ENCODE results near the gene TMEM132D. TPM values are rescaled to one million over a fixed set of nuclear protein-coding genes. Genes with fewer than 3 reads are reported as not detected.

TMEM132D gene
- total RNA-seq, 1 experiment from 2014 or later, result 0.36 TPM

DNA sequence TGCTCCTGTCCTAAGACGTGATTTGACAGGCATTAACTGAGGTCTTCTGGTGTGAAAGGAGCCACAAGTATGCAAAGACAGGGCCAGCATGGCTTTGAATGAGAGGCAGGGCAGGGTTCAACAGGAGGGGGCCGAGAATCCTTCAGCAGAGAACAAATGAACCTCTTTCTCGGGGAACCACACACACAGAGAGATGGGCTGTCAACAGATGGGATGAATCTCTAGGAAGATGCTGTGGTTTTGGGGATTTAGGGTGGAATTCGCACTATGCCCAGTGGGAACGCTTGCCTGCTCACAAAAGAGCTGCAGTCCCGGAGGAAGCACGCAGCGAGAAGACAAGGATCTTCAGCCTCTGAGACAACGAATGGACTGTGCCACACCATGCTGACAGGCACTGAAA, 537.2 kb downstream of the TMEM132D start:
- DNase-seq (ENCODE audit: low read depth), result no peak

DNA sequence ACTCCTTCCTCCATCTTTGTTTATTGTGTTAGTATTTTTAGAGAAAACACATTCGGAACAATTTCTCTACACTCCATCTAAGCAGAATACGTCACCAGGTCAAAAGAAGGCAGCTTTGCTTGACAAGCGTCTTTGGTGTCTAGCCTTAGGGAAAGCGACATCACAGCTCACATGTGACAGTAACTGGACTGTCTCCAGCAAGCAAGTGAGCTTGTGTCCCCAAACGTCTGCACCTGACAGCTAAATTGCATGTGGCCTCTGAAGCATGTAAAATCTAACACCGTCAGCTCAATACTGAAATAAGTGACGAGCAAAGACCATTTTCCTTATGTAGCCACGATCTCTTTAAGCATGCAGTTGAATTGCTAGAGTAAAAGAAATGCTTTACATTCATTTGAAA, 540.8 kb downstream of the TMEM132D start:
- no peak for DNase-seq (ENCODE audit: low read depth)

DNA sequence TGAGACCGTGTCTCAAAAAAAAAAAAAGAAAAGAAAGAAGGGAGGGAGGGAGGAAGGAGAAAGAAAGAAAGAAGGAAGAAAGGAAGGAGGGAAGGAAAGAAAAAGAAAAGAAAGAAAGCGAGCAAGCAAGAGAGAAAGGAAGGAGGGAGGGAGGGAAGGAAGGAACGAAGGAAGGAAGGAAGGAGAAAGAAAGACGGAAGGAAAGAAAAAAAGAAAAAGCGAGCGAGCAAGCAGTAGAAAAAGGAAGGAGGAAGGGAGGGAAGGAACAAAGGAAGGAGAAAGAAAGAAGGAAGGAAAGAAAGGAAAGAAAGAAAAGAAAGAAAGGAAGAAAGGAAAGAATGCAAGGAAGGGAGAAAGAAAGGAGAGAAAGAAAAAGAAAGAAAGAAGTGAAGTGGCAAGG, 546.6 kb downstream of the TMEM132D start:
- no peak for DNase-seq (ENCODE audit: low read depth)

DNA sequence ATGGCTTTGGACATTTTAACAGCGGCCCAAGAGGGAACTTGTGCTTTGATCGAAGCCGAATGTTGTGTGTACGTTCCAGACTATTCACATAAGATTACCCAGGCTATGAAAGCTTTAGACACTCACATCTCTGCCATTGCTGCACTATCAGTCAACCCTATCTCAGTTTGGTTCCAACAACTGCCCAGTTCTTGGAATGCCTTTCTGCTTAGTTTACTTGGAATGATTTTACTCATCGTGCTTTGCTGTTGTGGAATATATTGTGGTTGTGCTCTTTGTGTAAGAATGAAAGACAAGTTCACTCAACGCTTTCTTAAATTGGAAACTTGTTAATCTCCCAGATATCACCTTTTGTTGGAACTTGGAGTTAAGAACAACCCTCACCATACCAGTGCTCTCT, 552.3 kb downstream of the TMEM132D start:
- DNase-seq (ENCODE audit: low read depth), result no peak

DNA sequence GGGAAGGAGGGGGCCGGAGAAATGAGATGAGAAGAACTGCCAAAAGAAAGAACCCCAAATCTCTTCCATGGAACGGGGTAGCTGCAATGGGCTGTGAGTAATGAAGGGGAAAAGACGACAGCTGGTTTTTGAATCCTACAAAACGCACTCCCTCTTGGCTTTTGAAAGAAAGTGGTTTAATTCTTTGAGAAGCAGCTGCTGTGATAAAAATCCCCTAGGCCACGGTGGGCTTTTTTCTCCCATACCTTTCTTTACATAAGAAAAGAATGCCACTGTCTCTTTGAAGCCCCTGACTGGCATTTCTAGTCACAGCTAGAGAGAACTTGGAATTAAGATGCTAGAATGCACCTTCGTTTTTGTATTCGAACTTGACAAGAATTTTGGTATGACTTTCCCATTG, 564.5 kb downstream of the TMEM132D start:
- DNase-seq (ENCODE audit: low read depth), result no peak

DNA sequence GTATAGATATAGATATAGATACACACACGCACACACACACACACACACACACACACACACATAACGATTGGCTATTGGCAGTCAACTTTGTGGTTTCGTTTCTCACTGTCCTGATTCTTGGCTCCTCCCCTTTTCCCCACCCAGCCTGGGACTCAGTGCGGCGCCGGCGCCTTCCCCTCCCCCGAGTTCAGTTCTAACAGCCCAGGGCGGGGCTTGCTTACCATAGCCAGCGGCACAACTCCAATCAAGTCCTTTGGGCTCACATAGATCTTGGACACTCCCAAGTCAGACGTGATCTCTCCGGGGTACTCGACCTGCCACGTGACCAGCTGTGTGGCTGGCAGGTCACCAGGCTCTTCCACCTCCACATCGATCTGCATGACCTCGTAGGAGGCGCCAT, 566.4 kb downstream of the TMEM132D start:
- no peak for DNase-seq (ENCODE audit: low read depth)

DNA sequence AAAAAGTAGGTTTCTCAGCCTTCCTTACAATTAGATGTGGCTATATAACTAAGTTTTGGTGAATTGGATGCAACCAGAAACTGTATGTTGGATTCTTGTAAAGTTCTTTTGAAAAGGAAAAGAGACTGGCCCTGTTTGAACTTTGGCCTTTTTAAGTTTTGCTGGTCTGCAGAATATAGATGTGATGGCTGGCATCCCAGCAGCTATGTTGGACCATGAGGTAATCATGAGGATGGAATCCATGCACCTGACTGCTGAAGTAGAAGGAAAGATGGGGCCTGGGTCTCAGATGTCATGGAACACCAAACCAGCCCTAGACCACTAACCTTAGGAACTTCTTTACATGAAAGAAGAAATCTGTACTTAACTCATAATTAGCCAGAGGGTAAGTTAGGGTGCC, 568.1 kb downstream of the TMEM132D start:
- no peak for DNase-seq (ENCODE audit: low read depth)

DNA sequence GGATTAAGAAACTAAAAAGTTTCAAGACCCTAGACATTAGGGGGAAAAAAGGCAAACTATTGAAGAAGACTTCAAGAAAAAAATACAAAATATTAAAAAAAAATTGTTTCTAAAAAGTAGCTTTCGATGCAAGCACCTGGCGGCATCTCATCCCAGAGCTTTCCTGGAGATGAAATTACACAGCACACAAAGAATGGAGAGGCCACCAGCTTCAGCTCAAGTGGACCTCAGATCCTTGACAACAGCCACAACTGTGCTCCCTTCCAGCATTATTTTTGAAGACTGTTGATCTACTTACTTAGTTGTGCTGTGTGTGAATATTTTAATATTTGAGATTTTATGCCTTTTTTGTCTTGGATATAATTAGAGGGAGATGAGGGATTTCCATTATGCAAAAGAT, 571.5 kb downstream of the TMEM132D start:
- no peak for DNase-seq (ENCODE audit: low read depth)

DNA sequence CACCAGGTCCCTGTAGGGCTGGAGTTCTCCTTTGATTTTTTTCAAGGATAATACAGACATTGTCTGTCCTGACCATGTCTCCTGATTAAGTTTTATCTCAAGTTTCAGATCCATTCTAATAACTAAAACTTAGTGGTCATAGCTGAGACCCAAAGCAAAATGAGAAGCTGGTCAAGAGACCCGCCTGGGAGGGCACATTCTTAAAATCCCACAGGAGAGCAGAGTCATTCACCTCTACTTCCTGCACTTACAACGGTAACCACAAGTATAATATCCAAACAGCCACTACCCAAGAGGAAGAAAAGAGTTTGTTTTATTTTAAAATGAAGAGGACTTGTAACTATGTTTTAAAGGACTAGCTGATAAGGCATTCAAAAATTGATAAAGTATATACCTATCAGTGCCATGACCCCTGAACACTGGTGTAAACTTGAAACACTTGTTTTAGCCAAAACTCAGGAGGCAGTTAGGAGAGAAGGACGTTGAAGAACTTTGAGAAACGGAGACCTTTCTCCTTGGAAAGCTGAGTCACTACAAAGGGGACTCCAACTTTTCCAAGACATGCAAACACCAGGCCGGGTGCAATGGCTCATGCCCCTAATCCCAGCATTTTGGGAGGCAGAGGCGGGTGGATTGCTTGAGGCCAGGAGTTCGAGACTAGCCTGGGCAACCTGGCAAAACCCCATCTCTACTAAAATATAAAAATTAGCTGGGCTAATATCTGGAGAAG, 572.3 kb downstream of the TMEM132D start:
- no peak for DNase-seq (ENCODE audit: low read depth)

DNA sequence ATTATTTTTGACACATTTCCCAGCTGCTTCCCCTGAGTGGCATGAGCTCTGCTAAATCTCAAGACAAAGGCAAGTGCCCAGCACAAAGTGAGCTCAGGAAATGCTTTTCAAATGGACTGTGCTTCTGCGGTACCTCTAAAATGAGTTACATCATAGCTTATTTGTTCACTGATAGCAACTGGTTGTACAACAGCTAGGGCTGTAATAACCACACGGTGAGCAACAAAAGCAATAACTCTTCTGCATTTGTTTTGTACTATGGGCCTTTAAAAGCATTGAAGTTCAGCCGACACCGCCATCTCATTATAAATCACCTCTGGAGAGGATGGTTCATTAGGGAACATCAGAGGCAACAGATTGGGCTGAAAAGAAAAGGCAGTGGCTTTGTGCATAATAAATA, 575.6 kb downstream of the TMEM132D start:
- no peak for DNase-seq (ENCODE audit: low read depth)

DNA sequence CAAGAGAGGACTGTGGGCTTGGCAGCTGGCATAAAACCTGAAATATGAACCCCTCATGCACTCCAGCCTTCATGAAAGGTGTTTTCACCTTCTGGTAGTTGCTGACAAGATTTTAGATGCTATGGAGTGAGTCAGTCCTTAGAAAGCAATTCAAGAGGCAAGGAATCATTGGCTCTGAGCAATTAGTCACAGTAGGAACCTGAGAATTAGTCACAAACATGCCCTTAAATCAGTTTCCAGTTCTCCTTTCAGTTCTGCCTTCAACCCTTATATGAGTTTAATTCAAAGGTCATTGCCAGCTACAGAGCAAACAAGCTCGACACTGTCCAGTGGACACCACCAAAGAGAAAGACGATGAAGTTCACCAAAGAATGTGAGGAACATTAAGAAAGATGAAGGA, 578.3 kb downstream of the TMEM132D start:
- peak; percentile 11 for DNase-seq (ENCODE audit: low read depth)

DNA sequence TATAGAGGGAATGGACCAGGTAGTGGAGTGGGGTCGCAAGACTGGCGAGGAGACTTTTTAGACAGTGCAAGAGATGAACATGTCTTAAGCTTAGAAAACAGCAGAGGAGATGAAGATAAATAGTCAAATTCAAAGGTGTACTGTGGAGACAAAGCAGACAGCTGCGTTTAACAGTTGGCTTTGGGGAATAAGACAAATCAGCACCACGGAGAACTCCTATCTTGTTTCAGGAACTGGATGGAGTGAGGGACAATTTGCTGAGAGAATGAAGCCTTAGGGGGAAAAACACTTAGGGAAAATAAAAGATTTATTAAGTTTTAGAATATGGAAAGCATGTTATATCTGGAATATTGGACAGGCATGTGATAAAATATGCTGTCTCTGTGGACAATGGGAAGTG, 591.8 kb downstream of the TMEM132D start:
- peak; percentile 3 for DNase-seq (ENCODE audit: low read depth)

DNA sequence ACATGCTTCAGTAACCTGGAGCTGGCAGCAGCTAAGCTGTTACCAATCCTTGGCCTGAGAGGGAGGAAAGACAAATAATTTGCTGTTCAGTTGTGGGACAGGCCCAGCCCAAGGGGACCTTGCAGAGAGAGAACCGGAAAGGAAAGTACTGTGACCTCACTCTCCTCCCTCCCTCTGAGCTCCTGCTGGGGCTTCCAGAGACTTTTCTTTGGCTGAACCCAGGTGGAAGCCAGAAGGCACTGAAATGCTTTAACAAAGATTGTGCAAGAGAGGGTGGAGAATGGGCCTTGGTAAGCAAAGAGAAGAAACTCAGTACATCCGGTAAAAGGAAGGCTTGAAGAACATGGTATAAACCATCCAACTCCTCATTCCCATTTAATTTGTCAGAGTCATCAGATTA, 593.5 kb downstream of the TMEM132D start:
- no peak for DNase-seq (ENCODE audit: low read depth)

DNA sequence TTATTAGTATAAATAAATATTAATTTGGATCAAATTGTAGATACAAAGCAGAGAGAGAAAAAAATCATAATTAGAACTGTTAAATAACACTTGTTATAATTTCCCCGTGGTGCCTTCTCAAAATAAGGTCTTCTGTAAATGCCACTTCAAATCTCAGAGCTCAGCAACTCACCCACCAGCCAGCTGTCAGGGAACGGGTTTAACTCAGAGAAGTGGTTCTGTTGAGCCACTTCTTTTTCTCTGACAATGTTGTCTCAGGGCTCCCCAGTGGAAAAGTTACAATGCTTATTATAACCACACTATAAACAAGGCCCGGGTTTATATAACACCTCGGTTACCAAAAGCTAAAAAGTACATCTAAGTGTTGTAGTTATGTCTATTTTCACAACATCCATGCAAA, 598.0 kb downstream of the TMEM132D start:
- no peak for DNase-seq (ENCODE audit: low read depth)

DNA sequence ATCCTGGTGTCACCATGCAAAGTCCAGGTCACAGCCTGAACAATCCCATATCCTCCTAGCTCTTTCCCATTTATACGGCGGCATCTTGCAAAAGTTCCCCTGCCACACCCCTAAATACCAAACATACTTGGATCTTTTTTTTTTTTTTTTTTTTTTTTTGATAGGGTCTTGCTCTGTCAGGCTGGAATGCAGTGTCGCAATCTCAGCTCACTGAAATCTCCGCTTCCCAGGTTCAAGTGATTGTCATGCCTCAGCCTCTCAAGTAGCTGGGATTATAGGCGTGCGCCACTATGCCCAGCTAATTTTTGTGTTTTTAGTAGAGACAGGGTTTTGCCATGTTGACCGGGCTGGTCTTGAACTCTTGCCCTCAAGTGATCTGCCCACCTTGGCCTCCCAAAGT, 599.3 kb downstream of the TMEM132D start:
- no peak for DNase-seq (ENCODE audit: low read depth)

DNA sequence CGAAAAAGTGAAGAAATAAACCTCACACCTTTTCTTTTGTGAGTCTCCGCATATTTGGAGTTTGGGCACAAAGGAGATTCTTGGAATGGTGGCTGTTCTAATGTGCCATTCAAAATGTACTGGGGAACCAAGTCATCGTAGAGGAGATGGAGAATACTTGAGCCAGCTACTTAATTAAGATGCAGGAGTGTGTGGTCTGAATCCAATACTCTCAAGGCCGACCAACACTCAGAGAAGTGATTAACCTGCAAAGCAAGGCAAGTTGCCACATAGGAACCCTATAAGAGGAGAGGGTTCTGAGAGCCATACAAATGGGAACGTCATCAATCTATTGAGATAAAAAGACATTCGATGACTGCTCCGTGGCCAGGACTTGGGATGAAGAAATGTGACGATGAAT, 603.8 kb downstream of the TMEM132D start:
- DNase-seq (ENCODE audit: low read depth), result no peak

DNA sequence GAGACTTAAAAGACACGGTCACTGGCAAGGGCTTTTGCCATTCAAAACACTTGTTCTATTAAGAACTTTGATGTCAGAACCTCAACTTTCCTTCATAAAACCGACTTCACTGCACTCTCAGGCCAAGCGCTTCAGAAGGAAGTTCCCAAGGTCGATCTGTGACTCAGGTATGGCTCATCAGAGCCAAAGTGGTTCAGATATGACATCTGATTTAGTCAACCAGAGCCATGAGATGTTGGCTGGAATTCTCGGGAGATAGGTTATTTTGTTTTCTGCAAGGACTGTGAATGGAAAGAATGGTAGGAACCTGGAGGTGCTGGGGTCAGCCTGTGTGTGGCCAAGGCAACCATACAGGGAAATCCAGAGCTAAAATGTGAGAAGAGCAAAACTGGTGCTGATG, 604.9 kb downstream of the TMEM132D start:
- peak; percentile 17 for DNase-seq (ENCODE audit: low read depth)

DNA sequence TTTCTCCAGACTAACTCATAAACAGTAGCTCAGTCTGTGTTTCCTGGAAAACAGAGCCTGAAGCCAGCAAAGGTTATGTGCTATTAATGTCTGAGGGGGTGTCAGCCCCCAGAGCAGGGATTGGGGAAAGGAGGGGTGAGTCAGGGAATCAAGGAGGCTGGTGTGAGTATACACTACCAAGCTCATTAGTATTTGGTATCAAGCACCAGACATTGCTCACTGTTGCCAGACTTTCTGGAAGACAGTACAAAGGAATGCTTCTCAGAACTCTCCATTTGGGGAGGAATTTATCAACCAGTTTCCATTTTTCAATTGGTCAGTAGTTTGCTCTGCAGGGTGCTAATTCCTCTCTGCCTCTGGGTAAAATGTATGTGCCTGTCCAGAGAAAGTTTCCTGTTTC, 607.2 kb downstream of the TMEM132D start:
- no peak for DNase-seq (ENCODE audit: low read depth)

DNA sequence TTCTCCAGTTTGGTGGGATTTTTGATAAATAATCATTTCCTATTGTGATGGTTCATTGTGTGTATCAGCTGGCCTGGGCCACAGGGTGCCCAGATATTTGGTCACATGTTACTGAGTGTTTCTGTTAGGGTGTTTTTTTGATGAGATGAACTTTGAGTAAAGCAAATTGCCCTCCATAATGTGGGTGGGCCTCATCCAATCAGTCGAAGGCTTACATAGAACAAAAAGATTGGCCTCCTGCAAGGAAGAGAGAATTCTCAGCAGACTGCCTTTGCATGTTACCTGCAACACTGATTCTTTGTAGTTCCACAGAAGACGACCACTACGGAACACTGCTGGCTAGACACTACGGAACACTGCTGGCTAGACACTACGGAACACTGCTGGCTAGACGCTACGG, 609.0 kb downstream of the TMEM132D start:
- no peak for DNase-seq (ENCODE audit: low read depth)

DNA sequence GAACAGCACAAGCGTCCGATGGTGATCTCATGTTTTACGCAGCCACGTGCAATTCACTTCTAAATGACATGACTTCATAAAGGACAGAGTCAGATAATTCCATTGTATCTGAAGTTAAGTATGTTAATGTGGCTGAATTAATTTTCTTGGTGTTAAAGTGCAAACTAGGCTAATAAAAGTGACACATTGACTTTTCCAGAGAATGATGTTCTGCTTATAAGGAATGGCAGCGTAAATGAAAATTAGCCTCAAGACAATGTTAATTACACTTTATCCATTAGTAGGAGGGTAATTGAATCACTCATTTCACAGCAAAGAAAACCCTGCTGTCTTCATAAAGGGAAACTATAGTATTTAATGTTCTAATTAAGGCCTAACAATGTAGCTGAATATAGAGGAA, 624.1 kb downstream of the TMEM132D start:
- DNase-seq (ENCODE audit: low read depth), result no peak

DNA sequence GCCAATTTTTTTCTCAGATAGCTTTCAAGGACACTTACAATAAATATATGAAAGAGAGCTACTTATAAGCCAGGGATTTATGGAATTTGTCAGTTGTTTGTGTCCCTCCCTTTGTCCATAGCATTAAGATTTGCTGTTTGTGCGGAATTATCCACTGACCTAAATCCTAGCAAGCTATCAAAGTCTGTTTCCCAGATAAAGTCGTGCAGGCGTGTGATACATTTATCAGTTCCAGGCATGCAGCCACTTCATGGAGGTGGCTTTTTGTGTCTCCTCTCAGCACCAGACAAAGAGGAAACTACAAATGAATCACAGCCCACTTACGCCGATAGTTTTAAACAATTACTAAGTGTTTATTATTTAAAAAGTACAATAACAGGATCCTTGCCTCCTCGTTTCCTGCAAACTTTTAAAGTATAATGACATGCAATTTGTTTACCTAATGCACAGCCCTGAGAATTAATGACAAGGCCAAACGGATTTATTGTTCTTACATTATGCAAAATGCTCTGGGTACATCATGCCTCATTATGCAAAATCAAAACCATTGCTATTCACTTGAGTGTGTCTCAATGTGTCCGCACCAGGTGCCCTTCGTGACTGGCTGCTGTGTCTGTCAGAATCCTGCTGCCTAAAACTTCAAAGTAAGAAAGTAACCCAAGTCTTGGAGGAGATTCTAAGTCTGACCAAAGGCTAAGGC, 627.3 kb downstream of the TMEM132D start:
- DNase-seq (ENCODE audit: low read depth), result no peak

DNA sequence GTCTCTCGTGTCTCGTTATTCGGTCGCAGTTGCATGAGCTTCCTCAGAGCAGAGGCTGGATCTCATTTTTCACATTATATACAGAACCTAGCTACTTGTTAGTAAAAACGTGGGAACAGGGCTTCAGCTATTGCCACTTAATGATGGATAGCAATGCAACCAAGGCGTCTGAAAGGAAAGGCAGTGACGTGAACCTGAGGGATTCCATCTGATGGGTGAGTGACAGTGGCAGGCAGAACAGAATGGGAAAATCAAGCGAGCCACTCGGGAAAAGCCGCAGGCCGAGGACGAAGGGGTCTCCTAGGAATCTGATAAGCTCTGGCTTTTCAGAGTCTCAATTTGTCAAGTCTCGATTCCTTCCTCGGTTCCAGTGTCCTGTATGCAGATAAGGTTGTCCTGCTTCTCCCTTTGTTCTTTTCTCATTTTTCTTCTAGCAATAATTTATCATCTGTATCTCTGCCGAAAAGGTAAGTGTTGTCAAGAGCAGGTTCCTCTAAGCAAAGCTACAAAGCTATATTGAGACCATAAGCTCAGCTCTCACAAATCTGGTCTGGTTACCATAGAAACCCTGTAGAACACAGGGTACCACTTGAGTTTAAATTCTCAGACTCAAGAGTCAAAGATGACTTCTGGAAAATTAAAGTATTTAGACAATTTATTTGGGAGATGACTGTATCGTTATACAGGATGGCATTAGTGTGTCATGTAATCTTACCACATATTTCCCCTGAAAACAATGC, 633.9 kb downstream of the TMEM132D start:
- no peak for DNase-seq (ENCODE audit: low read depth)

DNA sequence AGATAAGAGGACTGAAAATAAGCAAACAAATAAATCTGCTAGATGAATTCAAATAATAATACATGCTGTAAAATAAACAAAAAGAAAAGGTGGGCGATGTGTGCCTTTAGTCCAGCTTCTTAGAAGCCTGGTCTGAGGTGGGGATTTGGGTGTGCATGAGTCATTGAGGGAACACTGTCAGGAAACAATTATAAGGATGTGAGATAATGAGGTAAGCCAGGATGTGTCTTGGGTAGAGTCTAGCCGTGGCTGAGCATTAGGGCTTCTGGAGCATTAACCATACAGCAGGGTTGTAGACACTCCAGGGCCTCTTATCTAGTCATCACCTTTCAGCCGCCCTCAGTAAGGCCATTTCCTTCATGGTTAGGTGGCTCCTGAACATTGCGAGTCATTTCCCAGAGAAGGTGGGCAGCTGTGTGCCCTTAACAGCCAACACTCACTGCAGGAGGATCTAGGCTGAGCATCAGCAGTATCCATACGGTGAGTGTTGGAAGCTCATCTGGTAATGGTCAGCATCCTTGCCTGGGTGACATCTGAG, 645.0 kb downstream of the TMEM132D start:
- DNase-seq (ENCODE audit: low read depth), result peak; percentile 13
